ENCODE results near the gene DENND1A. TPM values are rescaled to one million over a fixed set of nuclear protein-coding genes. Genes with fewer than 3 reads are reported as not detected.

DENND1A gene
- total and polyA plus RNA-seq, 9 donors: 9.3 to 16.0 (median 13.8) TPM

GRCh38 chr9:123471843-123472570, 457.9 kb downstream of the DENND1A start:
- Histone ChIP-seq H3K36me3 (ENCODE audit: control insufficient read depth, insufficient read depth, low read length) (no peaks in the 10 kb centered on the region), H3K27me3 (ENCODE audit: control insufficient read depth, insufficient read depth, low read length) (no peaks in the 10 kb centered on the region), H3K9me3 (replicated peaks; ENCODE audit: control insufficient read depth, low read depth, low read length) (no peaks in the 10 kb centered on the region), H3K4me1 (ENCODE audit: control insufficient read depth, insufficient read depth, low read length) (peaks cover 33% of the 10 kb centered on the region), H3K27ac (ENCODE audit: low read length) (no peak overlapping the region), H3K4me3 (ENCODE audit: low read length) (no peak overlapping the region)
- no peak for DNase-seq
- WGBS (ENCODE audit: insufficient coverage): 69% methylated on average over 3 of the region's 12 CpGs

- H3K4me3 ChIP-seq (ENCODE audit: low read length): no peak overlapping the region
- DNase-seq: no peak
- no peaks in the 10 kb centered on the region for H3K9me3 ChIP-seq (replicated peaks; ENCODE audit: control insufficient read depth, low read depth, low read length)
- H3K27me3 ChIP-seq (ENCODE audit: control insufficient read depth, insufficient read depth, low read length): no peaks in the 10 kb centered on the region
- WGBS (ENCODE audit: insufficient coverage): 83% methylated on average over 16 of the region's 21 CpGs
- peaks cover 33% of the 10 kb centered on the region for H3K4me1 ChIP-seq (ENCODE audit: control insufficient read depth, insufficient read depth, low read length)
- H3K27ac ChIP-seq (ENCODE audit: low read length): no peak overlapping the region
- no peaks in the 10 kb centered on the region for H3K36me3 ChIP-seq (ENCODE audit: control insufficient read depth, insufficient read depth, low read length)
Observed at GRCh38 chr9:123470991-123471770, 458.7 kb downstream of the DENND1A start.

- WGBS (ENCODE audit: insufficient coverage): 51% methylated on average over 13 of the region's 15 CpGs
- H3K4me1 ChIP-seq (ENCODE audit: control insufficient read depth, insufficient read depth, low read length): peaks cover 33% of the 10 kb centered on the region
- no peak overlapping the region for H3K4me3 ChIP-seq (ENCODE audit: low read length)
- no peaks in the 10 kb centered on the region for H3K9me3 ChIP-seq (replicated peaks; ENCODE audit: control insufficient read depth, low read depth, low read length)
- H3K36me3 ChIP-seq (ENCODE audit: control insufficient read depth, insufficient read depth, low read length): no peaks in the 10 kb centered on the region
- H3K27ac ChIP-seq (ENCODE audit: low read length): no peak overlapping the region
- no peak for DNase-seq
- no peaks in the 10 kb centered on the region for H3K27me3 ChIP-seq (ENCODE audit: control insufficient read depth, insufficient read depth, low read length)
Observed at GRCh38 chr9:123470121-123470782, 459.7 kb downstream of the DENND1A start.

DNA sequence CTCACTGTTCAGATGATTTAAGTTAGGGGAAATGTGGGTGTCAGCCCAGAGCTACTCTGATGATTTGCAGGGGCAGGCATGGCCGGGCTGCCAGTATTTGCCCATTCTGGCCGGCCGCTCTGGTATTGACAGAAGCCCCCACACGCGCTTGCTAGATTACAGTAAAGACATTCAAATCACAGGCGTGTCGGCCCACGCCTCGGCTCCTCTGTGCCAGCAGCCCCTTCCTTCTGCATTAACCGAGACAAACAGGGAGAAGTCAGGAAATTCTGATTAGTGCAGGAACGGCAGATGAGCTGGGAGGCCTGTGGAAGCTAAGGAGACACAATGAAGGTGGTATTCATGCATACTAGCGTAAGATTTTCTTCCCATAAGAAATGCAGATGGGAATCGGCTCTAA, 460.6 kb downstream of the DENND1A start:
- Histone ChIP-seq H3K27ac (ENCODE audit: low read length) (no peak overlapping the region), H3K4me1 (ENCODE audit: control insufficient read depth, insufficient read depth, low read length) (peaks cover 33% of the 10 kb centered on the region), H3K4me3 (ENCODE audit: low read length) (no peak overlapping the region), H3K27me3 (ENCODE audit: control insufficient read depth, insufficient read depth, low read length) (no peaks in the 10 kb centered on the region), H3K36me3 (ENCODE audit: control insufficient read depth, insufficient read depth, low read length) (no peaks in the 10 kb centered on the region), H3K9me3 (replicated peaks; ENCODE audit: control insufficient read depth, low read depth, low read length) (no peaks in the 10 kb centered on the region)
- 70% methylated on average over 12 of the region's 13 CpGs for WGBS (ENCODE audit: insufficient coverage)
- no peak for DNase-seq

DNA sequence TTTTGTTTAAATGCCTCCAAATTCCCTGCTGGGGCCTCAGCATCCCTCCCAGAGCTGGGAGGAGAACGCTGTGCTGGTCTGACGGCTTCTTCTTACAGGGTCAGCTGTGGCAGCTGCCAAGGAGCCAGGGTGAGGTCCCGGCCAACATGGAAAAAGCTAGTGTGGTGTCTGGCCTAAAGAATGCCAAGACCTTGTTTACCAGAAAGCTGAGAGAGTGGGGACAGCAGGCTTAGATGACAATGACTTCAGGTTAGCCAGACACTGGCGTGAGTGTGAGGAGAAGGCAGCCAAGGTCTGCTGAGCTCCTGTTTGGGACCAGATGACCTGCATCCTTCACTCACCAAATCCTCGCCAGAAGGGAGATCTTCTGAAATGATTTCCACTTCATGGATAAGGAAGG, 461.4 kb downstream of the DENND1A start:
- Histone ChIP-seq H3K9me3 (replicated peaks; ENCODE audit: control insufficient read depth, low read depth, low read length) (no peaks in the 10 kb centered on the region), H3K27me3 (ENCODE audit: control insufficient read depth, insufficient read depth, low read length) (no peaks in the 10 kb centered on the region), H3K36me3 (ENCODE audit: control insufficient read depth, insufficient read depth, low read length) (no peaks in the 10 kb centered on the region), H3K27ac (ENCODE audit: low read length) (no peak overlapping the region), H3K4me1 (ENCODE audit: control insufficient read depth, insufficient read depth, low read length) (peaks cover 31% of the 10 kb centered on the region), H3K4me3 (ENCODE audit: low read length) (no peak overlapping the region)
- WGBS (ENCODE audit: insufficient coverage): 38% methylated on average over 3 of the region's 5 CpGs
- DNase-seq: peak; percentile 31

DNA sequence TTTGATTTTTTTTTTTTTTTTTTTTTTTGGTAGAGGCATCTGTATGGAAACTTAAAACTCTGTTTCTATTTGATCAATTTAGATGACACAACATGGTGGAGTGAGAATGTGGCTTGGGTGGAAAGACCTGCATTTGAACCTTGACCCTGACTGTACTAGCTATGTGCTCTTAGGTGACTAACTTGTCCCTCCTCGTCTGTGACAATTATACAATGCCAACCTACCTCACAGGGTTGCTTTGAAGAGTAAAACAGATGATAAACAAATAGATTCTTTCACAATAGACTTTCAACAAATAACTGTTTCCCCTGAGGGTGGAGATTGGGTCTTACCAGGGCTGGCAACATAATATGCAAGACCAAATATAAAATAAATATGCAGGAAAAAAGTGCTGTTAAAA, 464.6 kb downstream of the DENND1A start:
- H3K9me3 ChIP-seq (replicated peaks; ENCODE audit: control insufficient read depth, low read depth, low read length): no peaks in the 10 kb centered on the region
- H3K27me3 ChIP-seq (ENCODE audit: control insufficient read depth, insufficient read depth, low read length): no peaks in the 10 kb centered on the region
- no CpG with 5 or more reads among the region's 1 CpG for WGBS (ENCODE audit: insufficient coverage)
- H3K27ac ChIP-seq (ENCODE audit: low read length): no peak overlapping the region
- no peak overlapping the region for H3K4me3 ChIP-seq (ENCODE audit: low read length)
- DNase-seq: no peak
- no peaks in the 10 kb centered on the region for H3K36me3 ChIP-seq (ENCODE audit: control insufficient read depth, insufficient read depth, low read length)
- peaks cover 23% of the 10 kb centered on the region for H3K4me1 ChIP-seq (ENCODE audit: control insufficient read depth, insufficient read depth, low read length)

DNA sequence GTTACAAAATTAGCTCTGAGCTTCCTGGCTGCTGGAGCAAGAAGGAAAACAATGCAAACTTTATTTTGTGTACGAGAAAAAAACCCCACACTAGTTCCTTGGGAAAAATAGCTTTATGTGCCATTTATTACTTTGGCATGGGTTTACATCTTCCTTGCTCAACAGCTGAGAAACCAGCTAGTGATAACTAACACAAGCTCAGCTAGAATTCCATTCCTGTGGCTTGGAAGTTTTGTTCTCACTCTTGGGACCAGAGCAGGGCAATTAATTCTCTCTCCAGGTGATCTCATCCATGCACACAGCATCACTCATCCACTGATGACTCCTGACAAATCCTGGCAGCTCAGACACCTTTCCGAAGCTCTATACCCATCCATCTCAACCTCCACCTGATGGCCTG, 469.8 kb downstream of the DENND1A start:
- no peak for DNase-seq
- no peak overlapping the region for H3K4me3 ChIP-seq (ENCODE audit: low read length)
- no peaks in the 10 kb centered on the region for H3K36me3 ChIP-seq (ENCODE audit: control insufficient read depth, insufficient read depth, low read length)
- WGBS (ENCODE audit: insufficient coverage): 89% methylated on average over 1 of the region's 2 CpGs
- H3K27ac ChIP-seq (ENCODE audit: low read length): no peak overlapping the region
- H3K4me1 ChIP-seq (ENCODE audit: control insufficient read depth, insufficient read depth, low read length): peaks cover 21% of the 10 kb centered on the region
- no peaks in the 10 kb centered on the region for H3K27me3 ChIP-seq (ENCODE audit: control insufficient read depth, insufficient read depth, low read length)
- H3K9me3 ChIP-seq (replicated peaks; ENCODE audit: control insufficient read depth, low read depth, low read length): no peaks in the 10 kb centered on the region

DNA sequence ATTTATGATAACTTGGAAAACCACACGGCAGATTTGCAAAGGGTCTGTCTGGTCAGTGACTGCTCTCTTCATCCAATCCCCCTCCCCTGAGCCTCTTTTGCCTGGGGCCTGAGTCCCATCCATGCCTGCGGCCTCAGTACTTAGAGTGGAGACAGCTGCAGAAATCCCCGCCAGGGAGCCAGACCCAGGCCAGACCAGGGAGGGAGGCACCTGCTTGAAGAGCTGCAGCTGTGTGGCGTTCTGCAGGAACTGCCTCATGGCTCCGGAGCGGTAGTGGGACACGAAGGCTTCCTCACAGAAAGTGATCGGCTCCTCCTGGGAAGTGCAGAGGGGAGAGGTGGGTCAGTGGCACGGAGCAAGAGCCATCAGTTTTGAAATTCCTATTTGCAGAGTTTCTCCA, 472.3 kb downstream of the DENND1A start:
- DNase-seq: peak; percentile 90
- H3K4me1 ChIP-seq (ENCODE audit: control insufficient read depth, insufficient read depth, low read length): peaks cover 36% of the 10 kb centered on the region
- H3K27me3 ChIP-seq (ENCODE audit: control insufficient read depth, insufficient read depth, low read length): no peaks in the 10 kb centered on the region
- H3K36me3 ChIP-seq (ENCODE audit: control insufficient read depth, insufficient read depth, low read length): no peaks in the 10 kb centered on the region
- no peaks in the 10 kb centered on the region for H3K9me3 ChIP-seq (replicated peaks; ENCODE audit: control insufficient read depth, low read depth, low read length)
- 31% methylated on average over 6 of the region's 9 CpGs for WGBS (ENCODE audit: insufficient coverage)
- no peak overlapping the region for H3K27ac ChIP-seq (ENCODE audit: low read length)
- no peak overlapping the region for H3K4me3 ChIP-seq (ENCODE audit: low read length)

DNA sequence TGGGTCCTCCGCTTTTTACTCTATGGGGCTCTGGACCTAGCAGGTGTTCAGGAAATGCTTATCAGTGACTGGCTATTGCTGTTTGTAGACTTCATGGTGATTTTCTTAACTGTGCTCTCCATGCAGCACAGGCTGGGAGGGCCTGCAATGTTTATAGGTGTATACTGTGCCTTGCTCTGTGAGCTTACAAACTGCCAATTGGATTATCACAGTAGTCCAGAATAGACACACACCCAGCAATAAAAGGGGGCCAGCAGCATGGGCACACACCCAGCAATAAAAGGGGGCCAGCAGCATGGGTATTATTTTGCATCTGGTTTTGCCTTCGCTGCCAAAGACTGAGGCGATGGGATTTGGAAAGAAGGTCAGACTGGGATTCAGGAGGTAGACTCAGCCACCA, 473.9 kb downstream of the DENND1A start:
- no peak for DNase-seq
- WGBS (ENCODE audit: insufficient coverage): 33% methylated on average over 1 of the region's 3 CpGs
- H3K27ac ChIP-seq (ENCODE audit: low read length): no peak overlapping the region
- no peaks in the 10 kb centered on the region for H3K9me3 ChIP-seq (replicated peaks; ENCODE audit: control insufficient read depth, low read depth, low read length)
- H3K4me1 ChIP-seq (ENCODE audit: control insufficient read depth, insufficient read depth, low read length): peaks cover 38% of the 10 kb centered on the region
- H3K36me3 ChIP-seq (ENCODE audit: control insufficient read depth, insufficient read depth, low read length): no peaks in the 10 kb centered on the region
- H3K27me3 ChIP-seq (ENCODE audit: control insufficient read depth, insufficient read depth, low read length): no peaks in the 10 kb centered on the region
- no peak overlapping the region for H3K4me3 ChIP-seq (ENCODE audit: low read length)

DNA sequence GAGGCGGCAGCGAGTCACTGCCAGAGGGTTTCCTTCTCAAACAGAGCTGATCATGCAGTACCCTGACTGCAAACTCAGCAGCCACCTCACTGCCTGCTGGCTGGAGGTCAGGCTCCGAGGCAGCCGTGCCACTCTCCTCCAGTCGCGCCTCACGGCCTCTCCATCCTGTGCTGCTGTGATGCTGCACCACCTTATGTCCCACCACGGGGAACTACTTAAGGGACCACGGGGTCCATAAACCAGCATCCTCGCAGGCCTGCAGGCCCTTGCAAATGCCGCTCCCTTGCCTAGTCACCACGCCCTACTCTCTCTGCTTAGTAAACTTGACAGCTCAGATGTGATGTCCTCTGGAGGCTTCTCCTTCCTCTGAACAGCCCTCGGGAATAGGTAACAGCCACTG, 474.7 kb downstream of the DENND1A start:
- WGBS (ENCODE audit: insufficient coverage): 86% methylated on average over 12 of the region's 13 CpGs
- no peaks in the 10 kb centered on the region for H3K27me3 ChIP-seq (ENCODE audit: control insufficient read depth, insufficient read depth, low read length)
- H3K36me3 ChIP-seq (ENCODE audit: control insufficient read depth, insufficient read depth, low read length): no peaks in the 10 kb centered on the region
- no peaks in the 10 kb centered on the region for H3K9me3 ChIP-seq (replicated peaks; ENCODE audit: control insufficient read depth, low read depth, low read length)
- DNase-seq: no peak
- H3K27ac ChIP-seq (ENCODE audit: low read length): no peak overlapping the region
- H3K4me1 ChIP-seq (ENCODE audit: control insufficient read depth, insufficient read depth, low read length): peaks cover 43% of the 10 kb centered on the region
- H3K4me3 ChIP-seq (ENCODE audit: low read length): no peak overlapping the region

All from muscle of leg (tissue), 11 donors.